Left lung (tissue), 10 donors: ENCODE measurements around the gene ADCY3. TPM values are rescaled to one million over a fixed set of nuclear protein-coding genes. Genes with fewer than 3 reads are reported as not detected.
A peak's percentile ranks its signal among the peaks of the same experiment; 100 is the strongest.

Experiments
- ATAC-seq: fragments of 200-7000 bp; cut with Tn5 transposase; one replicate; pipeline ENCODE4 v1.9.1; 2020; ENCODE audit warnings: moderate library complexity
- DNase-seq, 4 donors: peaks; one replicate each; pipeline ENCODE4 v3.0.0-alpha.2; 2013 to 2020
- H3K27ac ChIP-seq, 2 donors: fragments of 200-600 bp; sonication (generic) in 1 of 2; one replicate each; pipeline versions ENCODE4 v1.5.0 to v1.8.0; 2020 to 2021
- H3K27me3 ChIP-seq, 2 donors: fragments of 200-600 bp; sonication (generic) in 1 of 2; one replicate each; pipeline versions ENCODE4 v1.5.0 to v1.8.0; 2020 to 2021
- H3K36me3 ChIP-seq, 2 donors: fragments of 200-600 bp; sonication (generic) in 1 of 2; one replicate each; pipeline versions ENCODE4 v1.5.0 to v1.8.0; 2020 to 2021
- H3K4me1 ChIP-seq, 2 donors: fragments of 200-600 bp; one replicate each; pipeline ENCODE4 v1.8.0; 2021
- H3K4me3 ChIP-seq, 2 donors: fragments of 200-600 bp; sonication (generic) in 1 of 2; one replicate each; pipeline versions ENCODE4 v1.5.0 to v1.8.0; 2020 to 2021; ENCODE audit warnings: mild to moderate bottlenecking in 1 of 2
- H3K9me3 ChIP-seq, 2 donors: fragments of 200-600 bp; sonication (generic) in 1 of 2; one replicate each; pipeline versions ENCODE4 v1.5.0 to v1.8.0; 2020 to 2021
- intact Hi-C, 2 donors: fragments of 100-400 bp; cut with DNase I; formaldehyde crosslinking; loops; one replicate each; pipeline versions ENCODE4 v1.11.2 to v1.14.2; 2022
- polyA plus RNA-seq, 6 donors: library from polyadenylated mRNA; unstranded; fragments of 120-200 nt; gene quantifications; one replicate each; pipeline ENCODE4 v1.2.1, GENCODE V29; 2013; ENCODE audit not compliant: insufficient read length in 6 of 6
- total RNA-seq, 2 donors: library from RNA; stranded (reverse); fragmentation: NEBNext Ultra II Directional; extraction: Animal tissue kit (Norgen Biotek cat#: 25700); gene quantifications; one replicate each; pipeline ENCODE4 v1.2.1, GENCODE V29; 2021
- TF ChIP-seq, protein P1 (sequence below), 2 donors: fragments of 200-600 bp; sonication (generic) in 1 of 2; IDR thresholded peaks; one replicate each; pipeline versions ENCODE4 v1.5.0 to v1.8.0; 2021; ENCODE audit warnings: antibody characterized with exemption in 2 of 2
- donor health status: DM: no; HTN: yes; CAD: no.
- donor health status: DM: no; HTN: no; CAD: no.

Gene ADCY3
- total and polyA plus RNA-seq, 8 donors = 31.4 to 50.5 (median 38.8) TPM

DNA sequence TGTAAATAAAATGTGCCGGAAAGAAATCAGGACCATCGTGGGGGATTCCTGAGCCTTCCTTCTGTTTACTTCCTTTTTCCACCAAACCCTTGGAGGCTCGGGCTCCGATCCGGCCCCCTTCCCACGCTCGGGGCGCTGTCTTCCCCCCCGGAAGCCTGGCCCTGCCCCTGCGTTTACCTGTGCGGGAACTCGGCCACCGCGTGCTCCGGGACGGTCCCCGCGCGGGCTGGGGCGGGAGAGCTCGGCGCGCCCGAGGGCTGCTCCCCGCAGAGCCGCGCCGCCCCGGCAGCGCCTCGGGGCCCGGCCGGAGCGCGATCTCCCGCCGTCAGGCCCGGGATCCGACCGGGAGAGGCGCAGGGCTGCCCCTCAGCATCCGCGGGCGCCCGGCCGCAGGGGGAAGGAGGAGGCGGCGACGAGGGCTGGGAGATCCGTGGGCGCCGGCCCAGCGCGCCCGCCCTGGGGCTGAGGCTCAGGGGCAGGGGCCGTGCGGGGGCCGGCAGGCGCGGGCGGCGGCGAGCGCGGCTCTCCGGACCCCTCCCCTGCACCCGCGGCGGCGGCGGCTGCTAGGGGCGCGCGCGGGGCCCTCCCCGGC lies 435 bp downstream of the ADCY3 start:
- Histone ChIP-seq H3K4me1 (peaks cover 0 to 28% of the 10 kb centered on the region in 2 donors), H3K27me3 (peaks cover 0 to 39% of the 10 kb centered on the region in 2 donors), H3K4me3 (peak overlapping the region; percentile 36 to 57), H3K36me3 (no peaks in the 10 kb centered on the region), H3K27ac (peak overlapping the region in 1 of 2 donors; percentile 39), H3K9me3 (no peaks in the 10 kb centered on the region)
- intact Hi-C loops = no loop called here
- peak in 2 of 4 donors; percentile 36 to 83 for DNase-seq
- ATAC-seq = peak; percentile 26
- TF ChIP-seq, protein P1, sequence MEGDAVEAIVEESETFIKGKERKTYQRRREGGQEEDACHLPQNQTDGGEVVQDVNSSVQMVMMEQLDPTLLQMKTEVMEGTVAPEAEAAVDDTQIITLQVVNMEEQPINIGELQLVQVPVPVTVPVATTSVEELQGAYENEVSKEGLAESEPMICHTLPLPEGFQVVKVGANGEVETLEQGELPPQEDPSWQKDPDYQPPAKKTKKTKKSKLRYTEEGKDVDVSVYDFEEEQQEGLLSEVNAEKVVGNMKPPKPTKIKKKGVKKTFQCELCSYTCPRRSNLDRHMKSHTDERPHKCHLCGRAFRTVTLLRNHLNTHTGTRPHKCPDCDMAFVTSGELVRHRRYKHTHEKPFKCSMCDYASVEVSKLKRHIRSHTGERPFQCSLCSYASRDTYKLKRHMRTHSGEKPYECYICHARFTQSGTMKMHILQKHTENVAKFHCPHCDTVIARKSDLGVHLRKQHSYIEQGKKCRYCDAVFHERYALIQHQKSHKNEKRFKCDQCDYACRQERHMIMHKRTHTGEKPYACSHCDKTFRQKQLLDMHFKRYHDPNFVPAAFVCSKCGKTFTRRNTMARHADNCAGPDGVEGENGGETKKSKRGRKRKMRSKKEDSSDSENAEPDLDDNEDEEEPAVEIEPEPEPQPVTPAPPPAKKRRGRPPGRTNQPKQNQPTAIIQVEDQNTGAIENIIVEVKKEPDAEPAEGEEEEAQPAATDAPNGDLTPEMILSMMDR (IDR thresholded peaks at IDR 0.05) = no peak

DNA sequence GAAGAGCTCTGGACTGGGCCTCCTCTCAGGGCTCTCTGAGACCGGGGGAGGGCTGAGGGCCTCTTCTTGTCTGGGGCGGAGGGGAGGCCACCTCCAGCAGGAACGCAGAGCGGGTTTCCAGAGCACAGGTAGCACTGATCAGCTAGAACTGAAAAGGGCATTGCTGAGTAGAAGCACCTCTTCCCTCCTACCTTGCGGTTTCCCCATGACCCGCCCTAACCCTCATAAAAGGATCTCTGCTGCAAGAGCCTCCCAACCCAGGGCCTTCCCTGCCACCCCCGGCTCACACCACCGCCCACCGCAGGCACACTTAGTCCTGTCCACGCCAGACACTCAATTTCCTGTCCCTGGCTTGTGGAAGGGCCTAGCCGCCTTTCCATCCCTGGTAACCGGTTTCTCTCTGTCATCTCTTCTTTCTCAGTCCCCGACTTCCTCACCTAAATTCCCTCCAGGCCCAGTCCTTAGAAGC lies 966 bp downstream of the ADCY3 start:
- TF ChIP-seq, protein P1 (IDR thresholded peaks at IDR 0.05) = no peak
- Histone ChIP-seq H3K36me3 (no peaks in the 10 kb centered on the region), H3K27ac (peak overlapping the region in 1 of 2 donors; percentile 39), H3K9me3 (no peaks in the 10 kb centered on the region), H3K27me3 (peaks cover 0 to 39% of the 10 kb centered on the region in 2 donors), H3K4me3 (peak overlapping the region; percentile 36 to 57), H3K4me1 (peaks cover 0 to 28% of the 10 kb centered on the region in 2 donors)
- ATAC-seq (peak; percentile 18), DNase-seq (peak in 1 of 4 donors; percentile 15)
- intact Hi-C loops = no loop called here

DNA sequence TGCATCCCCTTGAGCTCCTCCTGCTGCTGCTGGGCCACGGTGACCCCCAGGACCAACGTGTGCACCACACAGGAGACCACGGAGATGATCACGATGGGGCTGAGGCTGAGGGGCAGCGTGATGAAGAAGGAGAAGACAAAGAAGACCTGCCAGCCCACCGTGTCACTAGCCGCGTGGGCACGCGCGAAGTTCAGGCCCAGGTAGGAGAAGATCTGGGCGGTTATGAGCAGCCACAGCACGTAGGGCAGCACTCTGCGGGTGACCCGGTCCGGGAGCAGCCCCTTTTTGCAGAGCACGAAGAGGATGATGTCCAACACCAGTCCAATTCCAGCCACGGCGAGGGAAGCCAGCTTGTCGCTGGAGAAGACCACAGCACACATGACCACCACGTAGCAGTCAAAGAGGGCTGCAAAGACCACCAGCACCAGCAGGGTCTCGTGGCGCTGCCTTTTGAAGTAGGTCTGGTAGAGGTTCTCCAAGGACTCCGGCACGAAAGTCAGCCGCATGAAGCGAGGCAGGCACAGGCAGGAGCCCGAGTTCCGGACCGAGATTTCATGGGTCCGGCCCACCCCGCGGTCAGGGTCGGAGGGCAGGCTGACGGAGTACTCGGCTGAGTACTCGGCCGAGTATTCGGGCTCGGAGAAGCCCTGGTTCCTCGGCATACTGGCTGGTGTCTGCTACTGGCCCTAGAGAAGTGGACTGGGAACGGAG lies 1.6 kb downstream of the ADCY3 start:
- Histone ChIP-seq H3K27me3 (peaks cover 0 to 39% of the 10 kb centered on the region in 2 donors), H3K27ac (no peak overlapping the region), H3K4me3 (peak overlapping the region; percentile 36 to 57), H3K36me3 (no peaks in the 10 kb centered on the region), H3K4me1 (peaks cover 0 to 28% of the 10 kb centered on the region in 2 donors), H3K9me3 (no peaks in the 10 kb centered on the region)
- TF ChIP-seq, protein P1 (IDR thresholded peaks at IDR 0.05) = no peak
- DNase-seq (no peak), ATAC-seq (no peak)
- intact Hi-C loops = no loop called here

DNA sequence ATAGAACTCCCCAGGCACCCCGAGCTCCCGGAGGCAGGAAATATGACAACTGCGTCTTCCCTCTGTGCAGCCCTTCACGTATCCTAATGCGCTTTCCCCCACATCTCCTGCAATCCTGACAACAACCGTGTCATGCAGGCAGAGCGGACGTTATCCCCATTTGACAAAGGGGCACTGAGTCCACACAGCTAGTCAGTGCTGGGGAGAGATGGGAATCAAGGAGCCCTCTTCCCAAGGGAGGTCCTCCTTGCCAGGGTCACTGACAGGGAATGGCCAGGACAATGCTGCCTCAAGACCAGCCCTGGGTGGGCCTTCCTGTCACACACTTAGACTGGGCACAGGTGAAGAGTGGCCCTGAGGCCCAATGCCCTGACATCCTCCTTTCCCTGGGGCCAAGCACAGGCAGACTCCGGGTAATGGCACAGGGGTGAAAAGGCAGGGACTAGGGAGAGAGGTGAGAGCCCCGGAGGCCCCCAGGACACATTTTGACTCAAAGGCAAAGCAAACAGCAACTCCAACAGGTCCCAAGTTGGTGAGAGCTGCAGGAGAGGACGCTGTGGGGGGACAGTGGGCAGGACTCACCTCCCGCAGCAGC lies 2.2 kb downstream of the ADCY3 start:
- no peak for ATAC-seq
- Histone ChIP-seq H3K27me3 (peaks cover 0 to 39% of the 10 kb centered on the region in 2 donors), H3K27ac (no peak overlapping the region), H3K4me1 (peaks cover 0 to 28% of the 10 kb centered on the region in 2 donors), H3K9me3 (no peaks in the 10 kb centered on the region), H3K4me3 (peak overlapping the region in 1 of 2 donors; percentile 57), H3K36me3 (no peaks in the 10 kb centered on the region)
- TF ChIP-seq, protein P1 (IDR thresholded peaks at IDR 0.05) = no peak
- intact Hi-C loops = no loop called here
- no peak for DNase-seq

DNA sequence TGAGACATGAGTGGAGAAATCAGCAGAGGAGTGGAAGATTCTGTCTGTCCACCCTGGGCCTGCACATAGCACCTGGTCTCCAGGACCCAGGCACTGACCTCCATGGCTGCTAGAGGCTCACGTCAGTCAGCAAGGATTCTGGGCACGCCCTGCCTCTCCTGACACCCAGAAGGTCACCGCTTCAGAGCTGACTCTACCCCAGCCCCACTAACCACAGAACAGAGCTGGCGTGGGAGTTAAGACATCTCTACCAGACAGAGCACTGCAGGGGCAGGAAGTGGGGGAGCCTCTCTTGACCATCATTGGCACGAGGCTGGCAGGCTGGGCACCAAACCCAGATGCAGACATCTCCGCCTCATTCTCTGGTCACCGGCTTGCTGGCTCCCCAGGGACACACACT lies 3.0 kb downstream of the ADCY3 start:
- H3K27me3 ChIP-seq = peaks cover 0 to 39% of the 10 kb centered on the region in 2 donors
- H3K4me3 ChIP-seq = peak overlapping the region in 1 of 2 donors; percentile 57
- intact Hi-C loops = no loop called here
- H3K9me3 ChIP-seq = no peaks in the 10 kb centered on the region
- DNase-seq (no peak), ATAC-seq (no peak)
- peaks cover 0 to 28% of the 10 kb centered on the region in 2 donors for H3K4me1 ChIP-seq
- H3K27ac ChIP-seq = no peak overlapping the region
- H3K36me3 ChIP-seq = no peaks in the 10 kb centered on the region
- TF ChIP-seq, protein P1 (IDR thresholded peaks at IDR 0.05) = no peak
